ENCODE data around the gene FAM184B.

The FAM184B gene

DNA sequence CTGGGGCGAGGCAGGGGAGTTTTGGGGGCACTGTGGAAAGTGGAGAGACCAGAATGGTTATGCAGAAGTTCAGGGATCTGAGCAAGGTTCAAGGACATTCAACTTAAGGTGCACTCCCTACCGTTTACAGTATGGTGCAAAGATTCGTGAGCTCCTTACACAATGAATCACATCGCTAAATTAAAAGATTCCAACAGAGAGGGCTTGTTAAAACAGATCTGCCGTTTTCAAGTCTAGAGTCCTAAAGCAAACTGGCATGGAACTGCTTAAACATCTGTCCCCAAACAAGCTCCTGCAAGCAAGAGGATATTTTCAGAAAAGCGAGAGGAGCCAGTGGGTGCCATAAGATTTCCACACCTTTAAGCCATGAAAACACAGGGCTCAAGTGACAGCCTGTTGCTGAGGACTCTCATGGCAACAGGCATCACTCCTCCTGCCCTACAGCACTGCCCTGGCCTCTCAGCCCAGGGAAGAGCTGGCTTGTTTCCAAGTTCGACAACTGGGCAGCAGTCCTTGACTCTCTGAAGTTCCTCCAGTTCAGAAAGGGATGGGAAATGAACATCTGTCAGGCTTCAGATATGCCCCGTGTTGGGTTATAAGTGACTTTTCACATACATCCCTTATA, 10.0 kb downstream of the FAM184B start:
- DNase-seq = no peak

GRCh38 chr4:17770845-17771244, 10.6 kb downstream of the FAM184B start:
- no peak for DNase-seq

GRCh38 chr4:17769406-17770174, 11.8 kb downstream of the FAM184B start:
- DNase-seq = no peak

- no peak for DNase-seq
Measured at GRCh38 chr4:17766826-17767458, 14.5 kb downstream of the FAM184B start.

DNA sequence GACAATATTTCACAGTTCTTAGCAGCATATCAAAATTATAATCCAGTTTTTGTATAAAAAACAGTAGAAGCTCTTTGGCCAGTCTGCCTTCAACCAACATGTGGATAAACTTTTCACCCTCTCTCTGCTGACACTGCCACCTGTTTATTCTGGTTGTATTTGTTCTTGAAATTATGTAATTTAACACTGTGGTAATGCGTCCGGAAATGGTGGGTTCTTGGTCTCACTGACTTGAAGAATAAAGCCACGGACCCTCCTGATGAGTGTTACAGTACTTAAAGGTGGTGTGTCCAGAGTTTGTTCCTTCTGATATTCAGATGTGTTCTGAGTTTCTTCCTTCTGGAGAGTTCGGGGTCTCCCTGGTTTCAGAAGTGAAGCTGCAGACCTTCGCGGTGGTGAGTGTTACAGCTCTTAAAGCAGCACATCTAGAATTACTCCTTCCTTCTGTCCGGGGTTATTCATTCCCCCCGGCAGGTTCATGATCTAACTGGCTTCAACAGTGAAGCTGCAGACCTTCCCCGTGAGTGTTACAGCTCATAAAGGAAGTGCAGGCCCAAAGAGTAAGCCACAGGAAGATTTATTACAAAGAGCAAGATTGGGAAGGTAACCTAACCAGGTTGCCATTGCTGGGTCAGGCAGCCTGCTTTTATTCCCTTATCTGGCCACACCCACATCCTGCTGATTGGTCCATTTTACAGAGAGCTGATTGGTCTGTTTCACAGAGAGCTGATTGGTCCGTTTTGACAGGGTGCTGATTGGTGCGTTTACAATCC, 15.7 kb downstream of the FAM184B start:
- DNase-seq = no peak

GRCh38 chr4:17763931-17764330, 17.5 kb downstream of the FAM184B start:
- no peak for DNase-seq

GRCh38 chr4:17763416-17763815, 18.0 kb downstream of the FAM184B start:
- DNase-seq = no peak

GRCh38 chr4:17762726-17763125, 18.7 kb downstream of the FAM184B start:
- DNase-seq = no peak

DNA sequence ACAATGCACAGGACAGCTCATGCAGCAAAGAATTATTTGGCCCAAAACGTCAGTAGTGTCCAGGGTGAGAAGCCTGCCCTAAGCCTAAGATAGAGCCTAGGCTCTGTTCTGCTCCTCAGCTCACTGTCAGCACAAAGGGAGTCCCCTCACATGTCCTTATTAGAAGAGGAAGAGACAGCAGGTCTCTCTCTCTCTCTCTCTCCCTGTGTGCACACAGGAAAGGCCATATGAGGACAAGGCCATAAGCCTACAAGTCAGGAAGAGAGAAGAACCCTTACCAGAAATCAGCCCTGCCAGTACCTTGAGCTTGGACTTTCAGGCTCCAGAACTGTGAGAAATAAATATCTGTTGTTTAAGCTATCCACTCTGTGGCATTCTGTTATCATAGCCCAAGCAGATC, 20.4 kb downstream of the FAM184B start:
- DNase-seq = no peak

DNA sequence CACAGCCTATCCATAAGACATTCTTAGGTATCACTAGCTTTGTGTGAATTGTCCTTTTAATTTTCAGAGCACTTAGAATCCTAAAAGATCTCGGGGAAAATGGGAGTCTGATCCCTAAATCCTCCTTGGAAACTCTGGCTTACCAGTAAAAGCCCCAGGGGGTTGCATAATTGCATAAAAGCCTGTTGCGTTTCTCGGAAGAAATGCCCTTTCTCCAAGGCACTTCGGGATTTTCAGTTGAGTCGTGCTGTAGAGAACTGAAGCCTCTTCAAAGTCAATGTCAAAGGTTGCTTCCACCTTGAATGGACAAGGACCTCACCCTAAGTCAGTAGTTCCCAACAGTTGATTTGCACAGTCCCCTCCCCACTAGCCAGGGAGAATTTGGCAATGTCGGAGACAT, 20.8 kb downstream of the FAM184B start:
- DNase-seq = no peak

- DNase-seq = no peak
Measured at GRCh38 chr4:17758485-17758884, 22.9 kb downstream of the FAM184B start.

DNA sequence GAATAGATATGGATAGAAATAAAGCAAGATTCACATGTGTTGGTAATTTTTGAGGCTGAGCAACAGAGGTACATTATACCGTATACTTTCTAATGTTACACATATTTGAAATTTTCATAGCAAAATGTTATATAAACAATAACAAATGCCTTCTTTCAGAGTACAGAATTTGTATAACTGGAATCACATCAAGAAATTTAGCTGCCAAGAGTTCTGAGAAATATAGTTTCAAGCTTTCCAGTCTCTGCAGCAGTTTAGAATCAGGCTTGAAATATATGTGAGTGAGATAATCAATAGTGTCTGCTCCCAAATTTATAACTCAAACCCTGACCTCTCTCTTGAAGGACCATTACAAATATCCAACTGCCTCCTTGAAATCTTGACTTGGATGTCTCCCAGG, 23.8 kb downstream of the FAM184B start:
- DNase-seq = no peak

DNA sequence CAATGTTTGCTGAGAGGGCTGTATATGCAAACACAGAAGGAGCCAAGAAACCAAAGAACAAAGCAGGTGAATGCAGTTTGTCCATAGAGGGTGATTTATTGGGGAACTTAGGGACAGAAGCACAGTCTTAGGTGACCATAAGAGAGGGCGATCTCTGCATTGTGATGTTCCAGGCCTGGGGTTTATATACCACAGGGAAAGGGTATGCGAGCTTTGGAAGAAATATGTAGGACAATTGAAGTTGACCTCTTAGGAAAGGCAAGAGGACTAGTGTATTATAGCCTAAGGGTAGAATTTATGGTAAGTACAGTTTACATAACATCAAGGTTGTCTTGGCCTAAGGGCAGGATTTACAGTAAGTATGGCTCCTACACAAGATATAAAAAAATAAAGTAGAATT, 27.8 kb downstream of the FAM184B start:
- DNase-seq = no peak

DNA sequence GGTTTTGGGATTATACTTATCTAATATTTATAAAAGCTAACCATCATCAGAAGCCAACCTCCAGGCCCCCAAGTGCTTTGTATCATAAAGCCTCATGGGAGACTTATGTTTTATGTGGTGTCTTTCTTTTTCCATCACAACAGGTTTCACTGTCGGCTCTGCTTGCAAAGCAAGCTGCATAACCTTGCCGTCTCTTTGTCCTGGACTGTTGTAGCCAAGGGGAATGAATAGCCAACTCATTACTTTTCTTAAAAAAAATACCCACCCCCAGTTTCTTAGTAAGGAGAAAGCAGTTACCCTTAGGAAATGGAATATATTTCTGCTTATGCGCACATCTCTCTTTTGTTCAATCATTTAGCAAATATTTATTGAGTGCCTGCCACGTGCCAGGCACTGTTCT, 40.7 kb downstream of the FAM184B start:
- DNase-seq = no peak

DNA sequence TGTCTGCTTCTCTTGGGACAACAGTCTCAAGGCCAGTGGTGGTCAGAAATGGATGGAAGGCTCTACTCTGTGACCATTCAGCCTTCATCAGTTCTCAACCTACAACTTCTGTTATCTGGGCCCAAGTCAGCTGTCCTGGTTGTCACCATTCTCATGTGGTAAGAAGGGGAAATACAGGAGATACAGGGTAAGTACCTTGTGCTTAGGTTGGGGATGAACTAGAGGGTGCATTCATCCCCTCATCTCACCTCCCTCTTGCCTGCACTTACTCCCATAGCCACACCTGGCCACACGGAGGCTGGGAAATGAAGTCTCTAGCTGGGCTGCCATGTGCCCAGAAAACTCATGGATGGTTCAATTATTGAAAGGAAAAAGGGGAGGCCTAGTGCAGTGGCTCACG, 44.9 kb downstream of the FAM184B start:
- DNase-seq = no peak

GRCh38 chr4:17726911-17727310, 54.5 kb downstream of the FAM184B start:
- DNase-seq = no peak

DNA sequence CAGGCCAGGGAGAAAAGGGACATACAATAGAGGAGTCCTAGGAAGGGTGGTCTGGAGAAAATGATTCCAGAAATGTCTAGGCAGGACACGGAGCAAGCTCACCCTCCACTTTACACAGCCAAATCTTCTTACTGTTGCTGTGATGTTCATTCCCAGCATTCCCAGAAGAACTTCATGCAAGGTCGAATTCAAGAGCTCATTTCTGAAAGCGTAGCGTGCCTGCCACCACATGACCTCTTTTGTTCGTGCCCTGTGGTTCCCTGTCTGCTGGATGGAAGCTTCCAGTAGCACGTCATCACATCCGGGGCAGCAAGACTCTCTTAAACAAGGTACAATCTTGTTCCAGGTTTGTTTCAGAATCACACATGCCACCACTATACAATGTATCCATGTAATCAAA, 57.8 kb downstream of the FAM184B start:
- DNase-seq = no peak

DNA sequence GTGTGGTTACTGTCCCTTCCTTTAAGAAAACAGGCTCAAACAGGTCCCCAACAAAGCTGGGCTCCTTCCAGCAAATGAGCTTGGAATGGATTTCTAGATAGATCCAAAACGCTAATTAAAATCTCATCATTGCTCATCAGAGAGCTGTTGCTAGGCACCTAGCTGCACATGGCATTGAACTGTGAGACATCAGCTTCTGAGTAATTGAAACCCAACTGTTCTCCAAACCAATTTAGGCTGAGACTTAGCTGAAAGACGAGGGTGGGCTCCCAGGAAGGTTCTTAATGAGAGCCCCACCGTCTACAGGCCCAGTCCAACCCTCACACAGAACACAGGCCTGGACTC, 59.1 kb downstream of the FAM184B start:
- DNase-seq = no peak

- DNase-seq = no peak
Measured at GRCh38 chr4:17721496-17722355, 59.7 kb downstream of the FAM184B start.

DNA sequence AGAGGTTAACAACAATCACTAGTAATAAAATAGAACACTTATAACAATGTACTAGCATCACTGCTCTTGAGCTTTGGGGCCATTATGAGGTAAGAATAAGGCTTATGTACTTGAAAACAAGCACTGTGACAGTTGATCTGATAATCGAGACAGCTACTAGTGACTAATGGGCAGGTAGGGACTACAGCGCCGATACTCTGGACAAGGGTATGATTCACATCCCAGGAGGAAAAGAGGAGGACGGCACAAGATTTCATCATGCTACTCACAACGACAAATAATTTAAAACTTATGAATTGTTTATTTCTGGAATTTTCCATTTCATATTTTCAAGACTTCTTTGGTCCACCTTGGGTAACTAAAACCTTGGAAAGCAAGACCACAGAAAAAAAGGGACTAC, 62.3 kb downstream of the FAM184B start:
- DNase-seq = no peak

DNA sequence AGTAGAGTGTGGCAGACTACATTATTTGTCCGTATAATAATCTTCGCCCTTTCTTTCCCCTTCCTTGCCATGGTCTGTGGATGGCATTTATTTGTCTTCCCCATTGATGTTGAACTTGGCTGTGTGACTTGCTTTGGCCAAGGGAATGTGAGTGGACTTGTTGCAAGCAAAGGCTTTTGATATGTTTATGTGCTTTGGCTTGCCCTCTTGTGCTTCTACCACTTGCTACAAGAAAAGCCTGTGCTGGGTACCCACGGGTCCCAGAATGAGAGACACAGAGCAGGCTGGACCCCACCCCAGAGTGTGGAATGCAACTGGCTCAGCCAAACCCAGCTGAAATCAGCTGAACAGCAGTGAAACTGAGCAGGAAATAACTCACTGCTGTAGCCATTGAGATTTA, 63.0 kb downstream of the FAM184B start:
- DNase-seq = no peak

- no peak for DNase-seq
Measured at GRCh38 chr4:17717301-17717700, 64.1 kb downstream of the FAM184B start.

DNA sequence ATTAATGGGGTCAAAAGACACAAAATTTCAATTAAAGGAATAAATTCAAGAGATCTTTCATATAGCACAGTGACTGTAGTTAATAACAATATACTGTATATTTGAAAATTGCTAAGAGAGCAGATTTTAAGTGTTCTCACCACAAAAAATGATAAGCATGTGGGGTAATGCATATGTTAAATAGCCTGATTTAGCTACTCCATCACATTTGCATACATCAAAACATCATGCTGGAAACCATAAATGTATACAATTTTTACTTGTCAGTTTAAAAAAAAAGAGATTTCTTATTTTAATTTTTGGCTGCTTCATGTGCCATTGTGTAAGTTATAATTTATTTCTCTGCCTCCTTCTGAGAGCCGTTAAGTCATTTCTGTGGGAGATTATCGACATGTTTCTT, 65.9 kb downstream of the FAM184B start:
- no peak for DNase-seq

Data from stimulated activated CD4-positive, alpha-beta T cell treated with anti-CD3 and anti-CD28 coated beads, Interleukin-4, amount 100 ng/mL, for 1 hour (primary cell).